A549 (cell line): Measurements from ENCODE around the gene JAKMIP2. TPM values are rescaled to one million over a fixed set of nuclear protein-coding genes. Genes with fewer than 3 reads are reported as not detected.

Source experiments
- ATAC-seq, 2 experiments: fragments of 200-7000 bp in 1 of 2; fragments of >200 bp in 1 of 2; cut with Nextera tagmentation in 1 of 2; cut with Tn5 transposase in 1 of 2; 3 replicates each; pipeline versions ENCODE4 v1.8.0 to v1.9.1; 2018 to 2020; ENCODE audit warnings: mild to moderate bottlenecking in 1 of 2, moderate library complexity in 1 of 2
- CTCF ChIA-PET: fragments of 300-600 bp; sonication (Branson Sonifier 250); formaldehyde crosslinking; extraction: SDS; loops from one replicate; lab custom pipeline; 2021; ENCODE audit warnings: antibody characterized with exemption, inconsistent platforms; lab: Yijun Ruan, JAX
- POLR2A ChIA-PET: fragments of 350-600 bp; formaldehyde crosslinking; extraction: SDS; loops from one replicate; lab custom pipeline; 2021; ENCODE audit warnings: antibody characterized with exemption, inconsistent platforms; lab: Yijun Ruan, JAX
- DNase-seq, 2 experiments: peaks; one replicate each; pipeline versions ENCODE4 v3.0.0 to v3.0.0-alpha.2; 2011 to 2016; ENCODE audit warnings: low read depth in 1 of 2, low spot score in 1 of 2
- FAIRE-seq: peaks from 2 replicates; lab custom pipeline; 2011; peaks lifted over from hg19 to GRCh38; lab: Jason Lieb, UNC
- H3K27ac ChIP-seq, 2 experiments: fragments of >200 bp; sonication (Bioruptor Twin); formaldehyde crosslinking; 3 replicates each; pipeline ENCODE4 v1.5.1; 2016 to 2017
- H3K4me1 ChIP-seq: fragments of >200 bp; sonication (Bioruptor Twin); formaldehyde crosslinking; 3 replicates; pipeline ENCODE4 v1.6.1; 2016
- H3K4me2 ChIP-seq: fragments of >200 bp; sonication (Bioruptor Twin); formaldehyde crosslinking; 3 replicates; pipeline ENCODE4 v1.6.1; 2016
- H3K4me3 ChIP-seq: fragments of >200 bp; sonication (Bioruptor Twin); formaldehyde crosslinking; 3 replicates; pipeline ENCODE4 v1.5.1; 2016
- H3K9me3 ChIP-seq: fragments of >200 bp; sonication (Bioruptor Twin); formaldehyde crosslinking; 3 replicates; pipeline ENCODE4 v1.6.1; 2016
- CHD2 ChIP-seq: fragments of 150-350 bp; IDR thresholded peaks from 2 replicates; pipeline ENCODE4 v1.6.1; 2014; ENCODE audit warnings: low read length; ENCODE audit not compliant: partially characterized antibody
- CHD4 ChIP-seq: fragments of 200-600 bp; sonication (generic); IDR thresholded peaks from 2 replicates; pipeline ENCODE4 v1.6.1; 2016; ENCODE audit warnings: antibody characterized with exemption, mild to moderate bottlenecking, borderline replicate concordance
- FOSB ChIP-seq: fragments of 250-450 bp; sonication (Bioruptor Pico); IDR thresholded peaks from 2 replicates; pipeline ENCODE4 v1.5.0; 2020; ENCODE audit warnings: mild to moderate bottlenecking, moderate library complexity
- FOSL2 ChIP-seq, 2 experiments: fragments of 450-650 bp in 1 of 2; fragments of >200 bp in 1 of 2; sonication (Bioruptor Twin) in 1 of 2; formaldehyde crosslinking; IDR thresholded peaks; 2 replicates each; pipeline versions ENCODE4 v1.5.0 to v1.6.1; 2016 to 2020; ENCODE audit warnings: mild to moderate bottlenecking in 1 of 2, moderate library complexity in 1 of 2
- HDAC2 ChIP-seq: fragments of 200-600 bp; sonication (generic); IDR thresholded peaks from 2 replicates; pipeline ENCODE4 v1.6.1; 2016
- HEYL ChIP-seq: fragments of 250-450 bp; sonication (Bioruptor Pico); IDR thresholded peaks from 2 replicates; pipeline ENCODE4 v1.8.0; 2021; ENCODE audit warnings: mild to moderate bottlenecking, moderate library complexity
- HOXB5 ChIP-seq: fragments of 250-450 bp; sonication (Bioruptor Pico); IDR thresholded peaks from 2 replicates; pipeline ENCODE4 v1.5.0; 2020; ENCODE audit warnings: mild to moderate bottlenecking, moderate library complexity
- JUNB ChIP-seq: fragments of >200 bp; sonication (Bioruptor Twin); formaldehyde crosslinking; IDR thresholded peaks from 2 replicates; pipeline ENCODE4 v1.6.1; 2016
- MYC ChIP-seq: IDR thresholded peaks from 2 replicates; pipeline ENCODE4 v1.6.1; 2012; ENCODE audit warnings: mild to moderate bottlenecking, inconsistent platforms, low read length, improper control_type of control experiment, borderline replicate concordance
- NFE2L2 ChIP-seq: fragments of 150-350 bp; conservative IDR thresholded peaks from 2 replicates; pipeline ENCODE4 v1.6.1; 2014; ENCODE audit warnings: low read length
- NPAS2 ChIP-seq: fragments of 250-450 bp; sonication (Bioruptor Pico); IDR thresholded peaks from 2 replicates; pipeline ENCODE4 v1.8.0; 2022; ENCODE audit warnings: mild to moderate bottlenecking, moderate library complexity, borderline replicate concordance
- NR3C1 ChIP-seq: fragments of >200 bp; sonication (Bioruptor Twin); formaldehyde crosslinking; IDR thresholded peaks from 3 replicates; pipeline ENCODE4 v1.6.1; 2017
- PHF8 ChIP-seq: fragments of 200-600 bp; sonication (generic); IDR thresholded peaks from 2 replicates; pipeline ENCODE4 v1.6.1; 2016; ENCODE audit warnings: low read depth, mild to moderate bottlenecking, antibody characterized with exemption, moderate library complexity, borderline replicate concordance
- POLR2A ChIP-seq: IDR thresholded peaks from 2 replicates; pipeline ENCODE4 v1.6.1; 2012; ENCODE audit warnings: mild to moderate bottlenecking, low read length
- RAD21 ChIP-seq, 2 experiments: fragments of >200 bp in 1 of 2; sonication (Bioruptor Twin) in 1 of 2; formaldehyde crosslinking in 1 of 2; IDR thresholded peaks in 1 of 2; conservative IDR thresholded peaks in 1 of 2; 2 replicates in 1 of 2; 3 replicates in 1 of 2; pipeline ENCODE4 v1.6.1; 2012 to 2018; ENCODE audit warnings: inconsistent platforms in 1 of 2
- RFX5 ChIP-seq: fragments of 450-650 bp; IDR thresholded peaks from 2 replicates; pipeline ENCODE4 v1.7.1; 2014; ENCODE audit warnings: antibody characterized with exemption, mild to moderate bottlenecking, moderate library complexity
- RNF2 ChIP-seq: fragments of 200-600 bp; sonication (generic); IDR thresholded peaks from 2 replicates; pipeline ENCODE4 v1.6.1; 2016; ENCODE audit warnings: low read depth, mild to moderate bottlenecking, antibody characterized with exemption, moderate library complexity, borderline replicate concordance
- SREBF2 ChIP-seq: fragments of 450-650 bp; IDR thresholded peaks from 2 replicates; pipeline ENCODE4 v1.6.1; 2014; ENCODE audit warnings: mild to moderate bottlenecking, moderate library complexity
- ZC3H11A ChIP-seq: fragments of 450-650 bp; IDR thresholded peaks from 2 replicates; pipeline ENCODE4 v1.6.1; 2014; ENCODE audit warnings: antibody characterized with exemption, mild to moderate bottlenecking
- ZNF302 ChIP-seq: fragments of 250-450 bp; sonication (Bioruptor Pico); IDR thresholded peaks from 2 replicates; pipeline ENCODE4 v1.9.0; 2021; ENCODE audit warnings: inconsistent platforms, mild to moderate bottlenecking, moderate library complexity
- ZSCAN20 ChIP-seq: fragments of 250-450 bp; sonication (Bioruptor Pico); IDR thresholded peaks from 2 replicates; pipeline ENCODE4 v1.8.0; 2022; ENCODE audit warnings: mild to moderate bottlenecking, moderate library complexity
- WGBS: methylation state at CpG from one replicate; pipeline ENCODE4 v1.1.6; 2017; ENCODE audit errors: missing lambda C conversion rate; 5-methylcytosine and 5-hydroxymethylcytosine counted together
- polyA plus RNA-seq, 4 experiments: library from polyadenylated mRNA; depleted of rRNA in 3 of 4; stranded (reverse); fragments of >200 nt; fragmentation: RNase III in 1 of 4; extraction: RNeasy Plus Mini Kit Qiagen cat#74134 plus additional on column Dnase treatment in 1 of 4; gene quantifications; 2 replicates in 3 of 4; 3 replicates in 1 of 4; pipeline ENCODE4 v1.2.3, GENCODE V29; 2011 to 2017
- TF ChIP-seq, protein P1 (sequence below): IDR thresholded peaks from 2 replicates; pipeline ENCODE4 v1.6.1; 2012; ENCODE audit warnings: low read depth, borderline replicate concordance
- TF ChIP-seq, protein P2 (sequence below): fragments of 250-450 bp; sonication (Bioruptor Pico); IDR thresholded peaks from 2 replicates; pipeline ENCODE4 v1.5.0; 2021; ENCODE audit warnings: mild to moderate bottlenecking, moderate library complexity, borderline replicate concordance
- TF ChIP-seq, protein P3 (sequence below): fragments of 200-600 bp; sonication (generic); IDR thresholded peaks from 2 replicates; pipeline ENCODE4 v1.6.1; 2016; ENCODE audit warnings: antibody characterized with exemption, mild to moderate bottlenecking, moderate library complexity
- TF ChIP-seq, protein P4 (sequence below): fragments of 150-350 bp; IDR thresholded peaks from 2 replicates; pipeline ENCODE4 v1.6.1; 2014; ENCODE audit warnings: low read depth, mild to moderate bottlenecking, low read length

JAKMIP2 gene
- polyA plus RNA-seq, 2 of the 4 experiments (the other 2 are of a cell fraction) = 0.01 TPM; not detected in 1

GRCh38 chr5:147752033-147752432, 30.5 kb downstream of the JAKMIP2 start:
- ChIA-PET CTCF (no interaction called here), POLR2A (no interaction called here)
- TF ChIP-seq ZC3H11A (no peak), CHD4 (no peak), RFX5 (no peak), POLR2A (no peak), FOSB (CRISPR knock-in tag) (no peak), PHF8 (no peak), HDAC2 (no peak), NPAS2 (CRISPR knock-in tag) (no peak), HEYL (CRISPR knock-in tag) (no peak), MYC (no peak)
- TF ChIP-seq, protein P1, sequence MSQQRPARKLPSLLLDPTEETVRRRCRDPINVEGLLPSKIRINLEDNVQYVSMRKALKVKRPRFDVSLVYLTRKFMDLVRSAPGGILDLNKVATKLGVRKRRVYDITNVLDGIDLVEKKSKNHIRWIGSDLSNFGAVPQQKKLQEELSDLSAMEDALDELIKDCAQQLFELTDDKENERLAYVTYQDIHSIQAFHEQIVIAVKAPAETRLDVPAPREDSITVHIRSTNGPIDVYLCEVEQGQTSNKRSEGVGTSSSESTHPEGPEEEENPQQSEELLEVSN = no peak
- TF ChIP-seq, protein P2, sequence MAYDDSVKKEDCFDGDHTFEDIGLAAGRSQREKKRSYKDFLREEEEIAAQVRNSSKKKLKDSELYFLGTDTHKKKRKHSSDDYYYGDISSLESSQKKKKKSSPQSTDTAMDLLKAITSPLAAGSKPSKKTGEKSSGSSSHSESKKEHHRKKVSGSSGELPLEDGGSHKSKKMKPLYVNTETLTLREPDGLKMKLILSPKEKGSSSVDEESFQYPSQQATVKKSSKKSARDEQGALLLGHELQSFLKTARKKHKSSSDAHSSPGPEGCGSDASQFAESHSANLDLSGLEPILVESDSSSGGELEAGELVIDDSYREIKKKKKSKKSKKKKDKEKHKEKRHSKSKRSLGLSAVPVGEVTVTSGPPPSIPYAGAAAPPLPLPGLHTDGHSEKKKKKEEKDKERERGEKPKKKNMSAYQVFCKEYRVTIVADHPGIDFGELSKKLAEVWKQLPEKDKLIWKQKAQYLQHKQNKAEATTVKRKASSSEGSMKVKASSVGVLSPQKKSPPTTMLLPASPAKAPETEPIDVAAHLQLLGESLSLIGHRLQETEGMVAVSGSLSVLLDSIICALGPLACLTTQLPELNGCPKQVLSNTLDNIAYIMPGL = no peak
- ATAC-seq (no peak), FAIRE-seq (no peak), DNase-seq (no peak)
- no peak overlapping the region for H3K4me2 ChIP-seq
- H3K4me1 ChIP-seq = no peaks in the 10 kb centered on the region
- no peak overlapping the region for H3K27ac ChIP-seq
- 7% methylated on average over 2 of the region's 2 CpGs for WGBS
- H3K4me3 ChIP-seq = no peak overlapping the region
- no peaks in the 10 kb centered on the region for H3K9me3 ChIP-seq

DNA sequence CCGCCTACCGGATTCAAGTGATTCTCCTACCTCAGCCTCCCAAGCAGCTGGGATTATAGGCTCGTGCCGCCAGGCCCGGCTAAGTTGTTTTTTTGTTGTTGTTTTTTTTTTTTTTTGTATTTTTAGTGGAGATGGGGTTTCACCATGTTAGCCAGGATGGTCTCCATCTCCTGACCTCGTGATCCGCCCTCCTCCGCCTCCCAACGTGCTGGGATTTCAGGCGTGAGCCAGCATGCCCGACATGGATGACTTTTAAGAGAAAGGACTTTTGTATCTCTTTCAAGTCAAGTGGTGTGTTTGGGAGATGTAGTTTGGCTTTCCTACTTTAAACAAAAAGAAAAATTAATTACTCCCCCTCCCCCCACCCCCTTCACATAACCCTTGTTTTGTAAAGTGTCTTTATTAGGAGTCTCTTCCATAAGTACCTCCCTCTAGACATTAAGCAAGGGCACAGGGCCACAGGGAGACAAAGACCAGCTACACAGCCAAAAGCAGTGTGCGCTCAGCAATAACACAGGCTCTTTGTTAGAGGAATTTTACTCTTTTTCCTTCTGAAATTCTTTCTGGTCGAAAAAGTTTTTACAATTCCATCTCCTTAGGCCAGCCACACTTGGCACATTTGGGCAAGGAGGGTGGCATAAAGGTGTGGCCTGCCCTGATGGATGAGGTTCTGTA, 31.2 kb downstream of the JAKMIP2 start:
- no peak for ATAC-seq
- H3K4me1 ChIP-seq = no peaks in the 10 kb centered on the region

DNA sequence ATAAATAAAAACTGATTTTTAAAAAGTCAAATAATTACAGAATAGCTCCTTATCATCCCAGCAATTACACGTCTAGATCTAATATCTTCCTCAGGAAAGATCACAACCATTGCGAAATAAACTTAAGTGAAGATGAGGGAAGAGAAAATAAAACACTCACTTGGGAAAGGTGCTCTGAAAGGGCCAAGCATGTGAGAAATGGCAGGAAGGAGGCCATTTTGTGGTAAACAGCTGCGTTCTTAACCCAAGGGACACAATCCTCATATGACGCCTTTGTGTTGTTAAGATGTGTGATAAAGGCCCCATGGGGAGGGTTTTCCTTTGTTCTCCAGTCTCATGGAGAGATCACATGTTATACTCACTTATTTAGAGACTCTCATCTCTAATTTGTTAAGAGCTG, 32.5 kb downstream of the JAKMIP2 start:
- H3K4me2 ChIP-seq = no peak overlapping the region
- POLR2A ChIA-PET = no interaction called here
- no peak overlapping the region for H3K27ac ChIP-seq
- H3K4me1 ChIP-seq = no peaks in the 10 kb centered on the region
- no peak for TF ChIP-seq SREBF2
- TF ChIP-seq FOSL2 (IDR thresholded peaks at IDR 0.05) = no peak
- TF ChIP-seq FOSL2 (CRISPR knock-in tag; IDR thresholded peaks at IDR 0.05) = no peak
- TF ChIP-seq NFE2L2 = no peak
- no peak for TF ChIP-seq RNF2
- no peak for TF ChIP-seq HEYL (CRISPR knock-in tag)
- no peak for TF ChIP-seq ZSCAN20
- TF ChIP-seq HOXB5 (CRISPR knock-in tag) = no peak
- TF ChIP-seq NPAS2 (CRISPR knock-in tag) = no peak
- TF ChIP-seq, protein P1 = no peak
- TF ChIP-seq, protein P3, sequence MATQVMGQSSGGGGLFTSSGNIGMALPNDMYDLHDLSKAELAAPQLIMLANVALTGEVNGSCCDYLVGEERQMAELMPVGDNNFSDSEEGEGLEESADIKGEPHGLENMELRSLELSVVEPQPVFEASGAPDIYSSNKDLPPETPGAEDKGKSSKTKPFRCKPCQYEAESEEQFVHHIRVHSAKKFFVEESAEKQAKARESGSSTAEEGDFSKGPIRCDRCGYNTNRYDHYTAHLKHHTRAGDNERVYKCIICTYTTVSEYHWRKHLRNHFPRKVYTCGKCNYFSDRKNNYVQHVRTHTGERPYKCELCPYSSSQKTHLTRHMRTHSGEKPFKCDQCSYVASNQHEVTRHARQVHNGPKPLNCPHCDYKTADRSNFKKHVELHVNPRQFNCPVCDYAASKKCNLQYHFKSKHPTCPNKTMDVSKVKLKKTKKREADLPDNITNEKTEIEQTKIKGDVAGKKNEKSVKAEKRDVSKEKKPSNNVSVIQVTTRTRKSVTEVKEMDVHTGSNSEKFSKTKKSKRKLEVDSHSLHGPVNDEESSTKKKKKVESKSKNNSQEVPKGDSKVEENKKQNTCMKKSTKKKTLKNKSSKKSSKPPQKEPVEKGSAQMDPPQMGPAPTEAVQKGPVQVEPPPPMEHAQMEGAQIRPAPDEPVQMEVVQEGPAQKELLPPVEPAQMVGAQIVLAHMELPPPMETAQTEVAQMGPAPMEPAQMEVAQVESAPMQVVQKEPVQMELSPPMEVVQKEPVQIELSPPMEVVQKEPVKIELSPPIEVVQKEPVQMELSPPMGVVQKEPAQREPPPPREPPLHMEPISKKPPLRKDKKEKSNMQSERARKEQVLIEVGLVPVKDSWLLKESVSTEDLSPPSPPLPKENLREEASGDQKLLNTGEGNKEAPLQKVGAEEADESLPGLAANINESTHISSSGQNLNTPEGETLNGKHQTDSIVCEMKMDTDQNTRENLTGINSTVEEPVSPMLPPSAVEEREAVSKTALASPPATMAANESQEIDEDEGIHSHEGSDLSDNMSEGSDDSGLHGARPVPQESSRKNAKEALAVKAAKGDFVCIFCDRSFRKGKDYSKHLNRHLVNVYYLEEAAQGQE = no peak
- H3K4me3 ChIP-seq = no peak overlapping the region
- FAIRE-seq (no peak), DNase-seq (no peak), ATAC-seq (no peak)
- H3K9me3 ChIP-seq = no peaks in the 10 kb centered on the region
- CTCF ChIA-PET = no interaction called here
- WGBS = 15% methylated on average over 4 of the region's 4 CpGs

More for the DNA sequence above, 31.2 kb downstream of the JAKMIP2 start:
- CTCF ChIA-PET = no interaction called here
- no peak overlapping the region for H3K4me2 ChIP-seq
- no peak for DNase-seq
- no peak for FAIRE-seq
- H3K4me3 ChIP-seq = no peak overlapping the region
- H3K27ac ChIP-seq = no peak overlapping the region
- H3K9me3 ChIP-seq = no peaks in the 10 kb centered on the region
- TF ChIP-seq NR3C1 = no peak
- TF ChIP-seq RAD21 (conservative IDR thresholded peaks at IDR 0.05 in 1 of 2, IDR thresholded peaks at IDR 0.05 in 1 of 2) = no peak
- no peak for TF ChIP-seq JUNB
- TF ChIP-seq, protein P4, sequence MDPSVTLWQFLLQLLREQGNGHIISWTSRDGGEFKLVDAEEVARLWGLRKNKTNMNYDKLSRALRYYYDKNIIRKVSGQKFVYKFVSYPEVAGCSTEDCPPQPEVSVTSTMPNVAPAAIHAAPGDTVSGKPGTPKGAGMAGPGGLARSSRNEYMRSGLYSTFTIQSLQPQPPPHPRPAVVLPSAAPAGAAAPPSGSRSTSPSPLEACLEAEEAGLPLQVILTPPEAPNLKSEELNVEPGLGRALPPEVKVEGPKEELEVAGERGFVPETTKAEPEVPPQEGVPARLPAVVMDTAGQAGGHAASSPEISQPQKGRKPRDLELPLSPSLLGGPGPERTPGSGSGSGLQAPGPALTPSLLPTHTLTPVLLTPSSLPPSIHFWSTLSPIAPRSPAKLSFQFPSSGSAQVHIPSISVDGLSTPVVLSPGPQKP = no peak
- no peak for TF ChIP-seq ZNF302
- TF ChIP-seq CHD2 = no peak
- TF ChIP-seq, all 56 proteins: peak for 0
- POLR2A ChIA-PET = no interaction called here
- 39% methylated on average over 13 of the region's 13 CpGs for WGBS
